NCI-H146 treated with DMSO at 0.1 percent for 48 hours (cell line): ENCODE data around the gene MEF2D.

Experiments used
- DNase-seq: peaks from one replicate; lab custom pipeline; 2025; ENCODE audit not compliant: unreplicated experiment; lab: John Stamatoyannopoulos, UW

Gene MEF2D

DNA sequence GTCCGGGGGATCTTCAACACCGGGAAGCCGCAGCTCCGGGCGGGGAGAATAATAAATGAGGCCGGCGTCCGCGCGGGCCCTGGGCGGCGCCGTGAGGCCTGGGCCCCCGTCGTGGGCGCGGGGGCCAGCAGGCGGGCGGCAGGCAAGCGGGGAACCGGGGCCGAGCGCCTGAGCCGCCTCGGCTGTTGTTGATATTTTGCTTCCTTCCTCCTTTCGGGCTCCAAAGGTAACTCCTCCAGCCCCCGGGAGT is at the start of gene MEF2D:
Gene MEF2D, minus strand, starts transcription at position 233 of the 250 bp plus-strand sequence. CDS start 17,483 bp downstream, outside the sequence.
- no peak for DNase-seq

- DNase-seq: no peak
These were observed 49.8 kb upstream of the MEF2D start for GRCh38 chr1:156550346-156550745.

- no peak for DNase-seq
These were observed 49.3 kb upstream of the MEF2D start for GRCh38 chr1:156549831-156550230.

DNA sequence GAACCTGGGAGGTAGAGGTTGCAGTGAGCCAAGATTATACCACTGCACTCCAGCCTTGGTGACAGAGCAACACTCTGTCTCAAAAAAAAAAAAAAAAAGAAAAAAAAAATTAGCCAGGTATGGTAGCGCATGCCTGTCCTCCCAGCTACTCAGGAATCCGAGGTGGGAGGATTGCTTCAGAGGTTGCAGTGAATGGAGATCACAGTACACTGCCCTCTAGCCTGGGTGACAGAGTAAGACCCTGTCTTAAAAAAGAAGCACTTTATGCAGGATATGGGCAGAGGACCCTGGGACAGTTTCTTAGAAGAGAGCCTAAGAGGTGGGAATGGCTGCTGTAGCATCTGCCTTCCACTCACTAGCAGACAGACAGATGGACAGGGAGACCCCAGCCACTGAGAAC is 48.8 kb upstream of the MEF2D start:
- DNase-seq: no peak

GRCh38 chr1:156547982-156548381 is 47.4 kb upstream of the MEF2D start:
- DNase-seq: no peak

GRCh38 chr1:156547434-156547833 is 46.9 kb upstream of the MEF2D start:
- no peak for DNase-seq

- DNase-seq: no peak
These were observed 45.7 kb upstream of the MEF2D start for GRCh38 chr1:156546267-156546666.

- DNase-seq: no peak
These were observed 44.1 kb upstream of the MEF2D start for GRCh38 chr1:156544592-156545102.

GRCh38 chr1:156543066-156543465 is 42.5 kb upstream of the MEF2D start:
- DNase-seq: no peak

GRCh38 chr1:156540955-156541354 is 40.4 kb upstream of the MEF2D start:
- no peak for DNase-seq

DNA sequence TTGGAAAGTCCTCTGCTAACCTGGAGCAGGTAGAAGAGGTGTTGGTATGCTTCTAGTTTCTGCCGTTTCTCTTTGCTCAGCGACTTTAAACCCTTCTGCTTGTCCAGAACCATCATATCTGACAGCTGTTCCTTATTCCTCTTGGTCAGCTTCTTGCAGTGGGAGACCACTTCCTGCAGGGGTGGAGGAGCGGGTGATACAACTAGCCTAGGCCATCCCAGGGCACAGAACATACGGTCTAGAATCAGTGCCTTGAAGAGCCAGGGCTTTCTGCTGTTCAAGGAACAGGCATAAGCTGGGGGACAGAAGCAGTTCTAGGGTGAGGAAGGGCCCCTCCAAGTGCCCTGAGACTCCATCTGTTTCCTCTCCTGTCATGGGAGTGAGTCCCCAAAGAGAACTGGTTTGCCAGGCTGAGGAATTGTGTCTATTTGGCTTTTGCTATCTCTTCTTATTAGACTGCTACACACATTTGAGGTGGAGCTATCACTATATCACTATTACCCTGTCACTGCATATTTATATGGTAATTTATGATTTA is 39.3 kb upstream of the MEF2D start:
- DNase-seq: no peak

GRCh38 chr1:156538711-156539440 is 38.3 kb upstream of the MEF2D start:
- no peak for DNase-seq

GRCh38 chr1:156537027-156537426 is 36.5 kb upstream of the MEF2D start:
- DNase-seq: no peak

GRCh38 chr1:156534424-156535060 is 34.0 kb upstream of the MEF2D start:
- no peak for DNase-seq

DNA sequence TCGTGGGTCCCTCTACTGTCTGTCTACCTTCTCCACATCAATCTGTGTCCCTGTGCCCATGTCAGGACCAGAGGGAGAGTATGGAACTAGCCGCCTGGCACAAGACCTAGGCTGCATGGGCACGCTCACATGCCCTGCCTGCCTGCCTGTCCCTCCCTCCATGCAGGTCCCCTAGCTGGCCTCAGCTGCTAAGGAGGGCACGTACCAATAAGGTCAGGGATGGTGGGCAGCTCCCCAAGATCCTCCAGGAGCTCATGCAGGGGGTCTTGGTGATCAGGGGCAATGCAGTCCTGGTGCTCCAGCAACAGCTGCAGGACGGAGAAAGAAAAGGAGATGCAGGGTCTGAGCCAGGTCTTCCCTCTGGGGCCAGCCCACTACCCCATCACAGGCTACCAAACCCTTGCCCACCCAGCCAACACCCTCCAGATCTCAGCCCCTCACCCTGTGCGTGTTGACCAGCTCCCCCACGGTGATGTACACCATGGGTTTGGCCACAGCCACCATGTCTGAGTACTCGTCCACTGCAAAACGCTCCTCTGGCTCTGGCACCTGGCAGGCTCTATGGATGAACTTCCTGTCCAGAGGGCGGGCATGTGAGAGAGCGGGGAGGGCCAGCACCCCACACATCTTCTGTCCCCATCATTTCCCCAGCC is 33.1 kb upstream of the MEF2D start:
- no peak for DNase-seq

DNA sequence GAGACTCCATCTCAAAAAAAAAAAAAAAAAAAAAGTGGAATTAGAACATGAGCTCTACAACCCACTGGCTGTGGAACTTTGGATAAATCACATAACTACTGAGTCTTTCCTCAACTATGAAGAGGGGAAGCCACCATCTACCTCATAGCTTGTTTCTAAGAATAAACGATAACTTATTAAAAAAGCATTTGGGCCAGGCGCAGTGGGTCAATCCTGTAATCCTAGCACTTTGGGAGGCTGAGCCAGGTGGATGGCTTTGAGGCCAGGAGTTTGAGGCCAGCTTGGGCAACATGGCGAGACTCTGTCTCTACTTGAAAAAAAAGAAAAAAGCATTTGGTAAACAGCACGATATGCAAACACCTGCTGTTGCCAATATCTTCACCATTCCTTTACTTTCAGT is 31.8 kb upstream of the MEF2D start:
- DNase-seq: no peak

DNA sequence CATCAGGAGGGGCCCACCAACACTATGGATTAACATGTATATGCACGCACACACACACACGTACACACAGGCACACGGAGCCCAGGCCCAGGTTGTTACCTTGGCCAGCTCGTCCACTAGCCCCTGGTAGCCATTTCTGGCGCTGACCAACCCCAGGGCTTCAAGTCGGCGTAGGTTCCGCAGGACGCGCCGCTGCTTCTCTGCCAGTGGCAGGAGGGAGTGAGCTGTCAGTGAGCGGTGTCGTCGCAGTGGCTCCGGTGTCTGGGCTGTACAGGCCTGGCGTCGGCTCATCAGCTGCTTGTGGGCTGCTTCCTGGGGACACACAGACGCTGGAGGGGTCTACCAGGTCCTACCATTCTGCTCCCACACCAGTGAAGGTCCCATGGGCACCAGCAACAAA is 29.4 kb upstream of the MEF2D start:
- DNase-seq: no peak

- no peak for DNase-seq
These were observed 28.4 kb upstream of the MEF2D start for GRCh38 chr1:156528875-156529425.

- DNase-seq: no peak
These were observed 27.7 kb upstream of the MEF2D start for GRCh38 chr1:156528231-156528630.

- DNase-seq: no peak
These were observed 27.0 kb upstream of the MEF2D start for GRCh38 chr1:156527584-156527983.

- DNase-seq: no peak
These were observed 25.4 kb upstream of the MEF2D start for GRCh38 chr1:156525856-156526489.
